ENCODE results near the gene LRBA. TPM values are rescaled to one million over a fixed set of nuclear protein-coding genes. Genes with fewer than 3 reads are reported as not detected.

The LRBA gene
- total and polyA plus RNA-seq, 4 donors, result 8.2 to 69.8 (median 32.8) TPM

DNA sequence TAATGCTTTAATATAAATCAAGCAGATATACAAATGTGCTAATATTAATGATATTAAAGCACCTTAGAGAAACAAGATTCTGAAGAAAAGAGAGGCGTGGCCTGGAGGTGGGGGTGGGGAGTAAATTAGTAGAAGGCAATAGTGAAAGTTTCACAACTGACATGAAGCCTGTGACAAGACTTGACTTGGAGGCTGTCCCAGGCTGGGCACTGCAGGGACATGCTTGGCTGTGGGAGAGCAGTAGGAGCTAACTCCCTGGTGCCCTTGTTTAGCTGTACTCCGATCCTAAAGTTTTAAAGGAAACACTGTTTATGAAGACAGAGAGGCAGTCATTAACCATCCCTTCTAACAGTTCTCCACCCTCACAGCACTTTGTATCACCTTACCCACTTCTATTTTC is 672.1 kb downstream of the LRBA start:
- Histone ChIP-seq H3K27ac (ENCODE audit: low read depth in 1 of 2, low read length in 2 of 2) (no peak overlapping the region), H3K27me3 (ENCODE audit: control insufficient read depth in 4 of 4, insufficient read depth in 4 of 4, low read length in 3 of 4) (no peaks in the 10 kb centered on the region), H3K4me3 (ENCODE audit: low read depth in 1 of 3, low read length in 3 of 3) (no peak overlapping the region), H3K36me3 (ENCODE audit: control insufficient read depth in 4 of 4, insufficient read depth in 3 of 4, low read depth in 1 of 4, low read length in 3 of 4) (peaks cover 0 to 2% (median under 1%) of the 10 kb centered on the region in 4 donors), H3K9me3 (ENCODE audit: control insufficient read depth in 4 of 4, low read length in 3 of 4) (no peaks in the 10 kb centered on the region), H3K4me1 (ENCODE audit: control insufficient read depth in 4 of 4, insufficient read depth in 4 of 4, low read length in 3 of 4) (peaks cover 0 to 8% (median 1%) of the 10 kb centered on the region in 4 donors), H3K9ac (ENCODE audit: low read depth in 1 of 2, low read length in 2 of 2) (no peak overlapping the region)
- no peak for DNase-seq (ENCODE audit: low spot score)
- TF ChIP-seq SP1 (IDR thresholded peaks at IDR 0.05), result peak; percentile 33
- TF ChIP-seq, protein P1, sequence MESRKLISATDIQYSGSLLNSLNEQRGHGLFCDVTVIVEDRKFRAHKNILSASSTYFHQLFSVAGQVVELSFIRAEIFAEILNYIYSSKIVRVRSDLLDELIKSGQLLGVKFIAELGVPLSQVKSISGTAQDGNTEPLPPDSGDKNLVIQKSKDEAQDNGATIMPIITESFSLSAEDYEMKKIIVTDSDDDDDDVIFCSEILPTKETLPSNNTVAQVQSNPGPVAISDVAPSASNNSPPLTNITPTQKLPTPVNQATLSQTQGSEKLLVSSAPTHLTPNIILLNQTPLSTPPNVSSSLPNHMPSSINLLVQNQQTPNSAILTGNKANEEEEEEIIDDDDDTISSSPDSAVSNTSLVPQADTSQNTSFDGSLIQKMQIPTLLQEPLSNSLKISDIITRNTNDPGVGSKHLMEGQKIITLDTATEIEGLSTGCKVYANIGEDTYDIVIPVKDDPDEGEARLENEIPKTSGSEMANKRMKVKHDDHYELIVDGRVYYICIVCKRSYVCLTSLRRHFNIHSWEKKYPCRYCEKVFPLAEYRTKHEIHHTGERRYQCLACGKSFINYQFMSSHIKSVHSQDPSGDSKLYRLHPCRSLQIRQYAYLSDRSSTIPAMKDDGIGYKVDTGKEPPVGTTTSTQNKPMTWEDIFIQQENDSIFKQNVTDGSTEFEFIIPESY (IDR thresholded peaks at IDR 0.05), result no peak
- TF ChIP-seq NR2F2 (IDR thresholded peaks at IDR 0.05), result no peak
- peak; percentile 12 for TF ChIP-seq YY1 (IDR thresholded peaks at IDR 0.05)
- TF ChIP-seq HNF4A (conservative IDR thresholded peaks at IDR 0.05), result peak; percentile 28 to 54
- no peak for TF ChIP-seq JUND (IDR thresholded peaks at IDR 0.05)
- TF ChIP-seq RAD21 (IDR thresholded peaks at IDR 0.05), result peak in 1 of 2 donors; percentile 47
- TF ChIP-seq, protein P2, sequence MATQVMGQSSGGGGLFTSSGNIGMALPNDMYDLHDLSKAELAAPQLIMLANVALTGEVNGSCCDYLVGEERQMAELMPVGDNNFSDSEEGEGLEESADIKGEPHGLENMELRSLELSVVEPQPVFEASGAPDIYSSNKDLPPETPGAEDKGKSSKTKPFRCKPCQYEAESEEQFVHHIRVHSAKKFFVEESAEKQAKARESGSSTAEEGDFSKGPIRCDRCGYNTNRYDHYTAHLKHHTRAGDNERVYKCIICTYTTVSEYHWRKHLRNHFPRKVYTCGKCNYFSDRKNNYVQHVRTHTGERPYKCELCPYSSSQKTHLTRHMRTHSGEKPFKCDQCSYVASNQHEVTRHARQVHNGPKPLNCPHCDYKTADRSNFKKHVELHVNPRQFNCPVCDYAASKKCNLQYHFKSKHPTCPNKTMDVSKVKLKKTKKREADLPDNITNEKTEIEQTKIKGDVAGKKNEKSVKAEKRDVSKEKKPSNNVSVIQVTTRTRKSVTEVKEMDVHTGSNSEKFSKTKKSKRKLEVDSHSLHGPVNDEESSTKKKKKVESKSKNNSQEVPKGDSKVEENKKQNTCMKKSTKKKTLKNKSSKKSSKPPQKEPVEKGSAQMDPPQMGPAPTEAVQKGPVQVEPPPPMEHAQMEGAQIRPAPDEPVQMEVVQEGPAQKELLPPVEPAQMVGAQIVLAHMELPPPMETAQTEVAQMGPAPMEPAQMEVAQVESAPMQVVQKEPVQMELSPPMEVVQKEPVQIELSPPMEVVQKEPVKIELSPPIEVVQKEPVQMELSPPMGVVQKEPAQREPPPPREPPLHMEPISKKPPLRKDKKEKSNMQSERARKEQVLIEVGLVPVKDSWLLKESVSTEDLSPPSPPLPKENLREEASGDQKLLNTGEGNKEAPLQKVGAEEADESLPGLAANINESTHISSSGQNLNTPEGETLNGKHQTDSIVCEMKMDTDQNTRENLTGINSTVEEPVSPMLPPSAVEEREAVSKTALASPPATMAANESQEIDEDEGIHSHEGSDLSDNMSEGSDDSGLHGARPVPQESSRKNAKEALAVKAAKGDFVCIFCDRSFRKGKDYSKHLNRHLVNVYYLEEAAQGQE (IDR thresholded peaks at IDR 0.05), result no peak
- WGBS, result 63% methylated on average over 2 of the region's 2 CpGs

DNA sequence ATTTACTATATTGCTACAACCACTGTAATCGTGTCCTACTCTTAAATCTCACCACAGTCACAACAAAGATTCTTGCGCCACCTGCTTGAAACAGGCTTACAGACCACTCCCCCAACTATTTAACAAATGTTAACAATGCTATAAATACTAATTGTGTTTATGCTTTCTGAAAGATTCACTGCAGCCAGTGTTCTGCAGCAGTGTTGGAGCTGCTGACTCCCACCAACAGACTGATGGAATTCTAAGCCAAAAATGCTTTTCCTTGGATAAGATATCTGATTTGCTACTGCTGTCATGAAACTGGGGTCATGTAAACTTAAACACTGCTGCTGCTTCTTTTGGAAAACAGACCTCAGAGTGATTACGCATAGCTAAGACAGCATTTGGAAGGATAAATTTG is 677.4 kb downstream of the LRBA start:
- no peak for DNase-seq (ENCODE audit: low spot score)
- Histone ChIP-seq H3K27me3 (ENCODE audit: control insufficient read depth in 4 of 4, insufficient read depth in 4 of 4, low read length in 3 of 4) (no peaks in the 10 kb centered on the region), H3K36me3 (ENCODE audit: control insufficient read depth in 4 of 4, insufficient read depth in 3 of 4, low read depth in 1 of 4, low read length in 3 of 4) (no peaks in the 10 kb centered on the region), H3K9ac (ENCODE audit: low read depth in 1 of 2, low read length in 2 of 2) (no peak overlapping the region), H3K4me1 (ENCODE audit: control insufficient read depth in 4 of 4, insufficient read depth in 4 of 4, low read length in 3 of 4) (peaks cover 2 to 14% (median 8%) of the 10 kb centered on the region in 4 donors), H3K27ac (ENCODE audit: low read depth in 1 of 2, low read length in 2 of 2) (no peak overlapping the region), H3K4me3 (ENCODE audit: low read depth in 1 of 3, low read length in 3 of 3) (no peak overlapping the region), H3K9me3 (ENCODE audit: control insufficient read depth in 4 of 4, low read length in 3 of 4) (no peaks in the 10 kb centered on the region)
- TF ChIP-seq NR2F2 (IDR thresholded peaks at IDR 0.05) (peak; percentile 19), EGR1 (IDR thresholded peaks at IDR 0.05; ENCODE audit: low read depth in 2 of 2) (no peak), RXRA (IDR thresholded peaks at IDR 0.05) (peak in 1 of 2 donors; percentile 11), GABPA (IDR thresholded peaks at IDR 0.05 in 1 of 2, conservative IDR thresholded peaks at IDR 0.05 in 1 of 2) (no peak), FOXA1 (IDR thresholded peaks at IDR 0.05) (no peak), SP1 (IDR thresholded peaks at IDR 0.05) (no peak)
- 77% methylated on average over 3 of the region's 3 CpGs for WGBS

DNA sequence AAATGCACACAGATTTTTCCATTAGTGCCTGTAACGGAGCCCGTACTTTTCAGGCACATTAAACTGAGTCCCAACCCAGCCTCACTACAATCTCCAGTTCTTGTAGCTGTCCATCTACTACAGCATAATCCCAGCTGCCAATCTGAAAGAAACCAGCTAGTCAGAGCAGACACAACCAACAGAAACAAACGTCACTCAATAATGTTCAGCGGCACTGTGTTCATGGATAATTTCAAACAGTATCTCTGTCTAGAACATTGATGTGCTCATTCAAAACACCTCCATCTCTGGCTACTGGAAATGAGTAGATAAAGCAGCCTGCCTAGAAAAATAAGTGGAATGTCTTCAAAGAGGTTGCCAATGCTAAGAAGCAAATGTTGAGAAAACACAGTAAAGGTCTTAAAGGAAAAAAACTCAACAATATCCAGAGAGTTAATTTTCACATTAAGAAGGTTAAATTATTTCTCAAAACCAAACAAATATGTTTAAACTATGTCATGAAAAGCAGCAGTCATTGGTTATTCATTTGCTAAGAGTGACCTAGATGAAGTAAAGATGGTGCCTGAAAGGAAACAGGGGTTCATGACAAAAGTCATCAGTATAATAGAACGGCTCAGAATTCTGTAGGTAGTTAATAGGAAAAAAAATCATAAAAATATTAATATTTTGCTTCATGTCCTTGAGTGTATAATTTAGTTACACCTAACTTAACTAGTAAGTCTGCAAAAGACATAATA is 678.2 kb downstream of the LRBA start:
- Histone ChIP-seq H3K27me3 (ENCODE audit: control insufficient read depth in 4 of 4, insufficient read depth in 4 of 4, low read length in 3 of 4) (no peaks in the 10 kb centered on the region), H3K4me1 (ENCODE audit: control insufficient read depth in 4 of 4, insufficient read depth in 4 of 4, low read length in 3 of 4) (peaks cover 2 to 14% (median 8%) of the 10 kb centered on the region in 4 donors), H3K9me3 (ENCODE audit: control insufficient read depth in 4 of 4, low read length in 3 of 4) (no peaks in the 10 kb centered on the region), H3K9ac (ENCODE audit: low read depth in 1 of 2, low read length in 2 of 2) (no peak overlapping the region), H3K4me3 (ENCODE audit: low read depth in 1 of 3, low read length in 3 of 3) (no peak overlapping the region), H3K36me3 (ENCODE audit: control insufficient read depth in 4 of 4, insufficient read depth in 3 of 4, low read depth in 1 of 4, low read length in 3 of 4) (no peaks in the 10 kb centered on the region), H3K27ac (ENCODE audit: low read depth in 1 of 2, low read length in 2 of 2) (peak overlapping the region in 1 of 2 donors; percentile 2)
- no peak for DNase-seq (ENCODE audit: low spot score)
- WGBS, result 54% methylated on average over 5 of the region's 5 CpGs
- TF ChIP-seq, protein P3, sequence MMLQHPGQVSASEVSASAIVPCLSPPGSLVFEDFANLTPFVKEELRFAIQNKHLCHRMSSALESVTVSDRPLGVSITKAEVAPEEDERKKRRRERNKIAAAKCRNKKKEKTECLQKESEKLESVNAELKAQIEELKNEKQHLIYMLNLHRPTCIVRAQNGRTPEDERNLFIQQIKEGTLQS (IDR thresholded peaks at IDR 0.05), result no peak
- no peak for TF ChIP-seq GABPA (IDR thresholded peaks at IDR 0.05 in 1 of 2, conservative IDR thresholded peaks at IDR 0.05 in 1 of 2)
- no peak for TF ChIP-seq EGR1 (IDR thresholded peaks at IDR 0.05; ENCODE audit: low read depth in 2 of 2)
- no peak for TF ChIP-seq HNF4A (conservative IDR thresholded peaks at IDR 0.05)
- TF ChIP-seq, protein P2 (IDR thresholded peaks at IDR 0.05), result no peak
- TF ChIP-seq, protein P1 (IDR thresholded peaks at IDR 0.05), result no peak
- TF ChIP-seq, protein P4, sequence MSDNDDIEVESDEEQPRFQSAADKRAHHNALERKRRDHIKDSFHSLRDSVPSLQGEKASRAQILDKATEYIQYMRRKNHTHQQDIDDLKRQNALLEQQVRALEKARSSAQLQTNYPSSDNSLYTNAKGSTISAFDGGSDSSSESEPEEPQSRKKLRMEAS (IDR thresholded peaks at IDR 0.05), result no peak

All from liver (tissue), 9 donors.